CD4-positive, alpha-beta T cell treated with Interleukin-17A for 1 hour (primary cell): ENCODE results near the gene LRRC7.
"Not testable (repeated sequence)": the region's sequence is repeated elsewhere in the genome, so short reads cannot be mapped to it uniquely, and the experiment has no call there.

Experiments
- DNase-seq: peaks from one replicate; pipeline ENCODE4 v3.0.0-alpha.2; 2020

LRRC7 gene

GRCh38 chr1:70045581-70045980 is 477.9 kb downstream of the LRRC7 start:
- not testable (repeated sequence) for DNase-seq

DNA sequence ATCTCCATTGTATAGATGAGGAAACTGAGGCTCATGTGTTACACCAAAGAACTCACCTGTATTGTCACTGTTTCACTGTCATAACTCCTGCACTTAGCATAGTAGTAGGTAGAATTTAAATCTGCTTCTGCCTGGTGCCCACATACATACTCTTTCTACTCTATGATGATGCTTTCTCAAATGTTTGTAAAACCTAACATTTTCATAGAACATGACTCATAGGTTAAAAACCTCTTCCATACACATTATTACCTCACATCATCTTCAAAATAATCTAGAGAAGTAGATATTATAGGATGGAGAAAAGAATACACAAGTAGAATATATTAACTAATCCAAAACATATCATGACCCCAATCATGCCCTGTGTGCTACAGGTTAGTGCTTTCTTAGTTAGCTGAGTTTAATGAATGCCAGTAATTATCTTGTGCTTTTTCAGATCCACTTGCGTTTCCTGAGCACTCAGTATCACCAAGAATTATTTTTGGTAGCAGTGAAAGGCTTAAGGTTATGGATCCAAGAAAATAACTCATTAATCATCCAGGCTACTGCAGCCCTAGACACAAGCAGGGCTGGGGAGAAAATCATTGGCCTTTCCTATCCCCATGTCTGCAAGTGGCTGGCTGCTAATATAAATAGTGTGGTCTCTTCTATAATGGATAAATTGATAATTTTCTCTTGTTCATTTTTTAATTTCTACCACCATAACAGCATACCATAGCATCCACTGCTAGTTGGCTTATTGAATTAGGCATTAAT is 480.8 kb downstream of the LRRC7 start:
- no peak for DNase-seq

DNA sequence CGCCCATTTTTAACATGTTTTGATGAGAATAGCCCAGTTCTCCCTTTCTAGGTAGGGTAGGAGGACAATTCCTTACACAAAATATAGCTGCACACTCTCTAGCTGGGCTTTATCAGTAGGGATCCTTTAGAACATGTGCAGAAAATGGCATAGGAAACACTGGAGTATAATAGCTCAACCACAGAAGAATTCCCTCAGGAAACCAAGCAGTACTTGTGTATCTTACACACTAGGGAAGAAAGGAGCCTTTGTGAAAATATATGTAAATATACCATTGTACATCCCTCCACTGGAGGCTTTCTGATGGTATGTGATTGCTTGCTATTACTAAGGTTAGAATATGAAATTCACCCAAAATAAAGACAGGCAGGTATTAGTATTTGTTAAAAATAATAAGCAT is 484.2 kb downstream of the LRRC7 start:
- no peak for DNase-seq

GRCh38 chr1:70057500-70057899 is 489.8 kb downstream of the LRRC7 start:
- no peak for DNase-seq

DNA sequence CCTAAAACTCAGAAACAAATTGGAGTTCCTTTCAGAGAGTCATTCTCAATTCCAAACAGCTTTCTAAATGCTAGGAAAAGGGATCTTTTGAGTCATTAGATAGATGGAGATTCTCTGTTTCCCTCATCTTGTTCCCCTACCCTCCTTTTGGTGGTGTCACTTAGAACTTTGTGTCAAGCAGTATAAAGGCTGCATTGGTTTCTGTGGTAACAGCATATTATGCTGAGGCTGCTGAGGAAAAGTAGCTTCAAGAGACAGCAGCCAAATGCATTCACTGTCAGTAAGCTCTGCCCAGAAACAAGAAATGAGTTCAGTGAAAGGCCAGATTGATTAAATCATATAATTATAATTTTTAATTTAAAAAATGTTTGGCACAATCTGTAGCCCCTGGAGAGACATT is 493.5 kb downstream of the LRRC7 start:
- DNase-seq, result no peak

- DNase-seq, result no peak
Observed at GRCh38 chr1:70063861-70064260, 496.1 kb downstream of the LRRC7 start.

- DNase-seq, result no peak
Observed at GRCh38 chr1:70066711-70067110, 499.0 kb downstream of the LRRC7 start.

- DNase-seq, result no peak
Observed at GRCh38 chr1:70071601-70072000, 503.9 kb downstream of the LRRC7 start.

- no peak for DNase-seq
Observed at GRCh38 chr1:70072231-70072751, 504.6 kb downstream of the LRRC7 start.

- no peak for DNase-seq
Observed at GRCh38 chr1:70075761-70076160, 508.0 kb downstream of the LRRC7 start.

GRCh38 chr1:70077066-70077465 is 509.3 kb downstream of the LRRC7 start:
- DNase-seq, result no peak

DNA sequence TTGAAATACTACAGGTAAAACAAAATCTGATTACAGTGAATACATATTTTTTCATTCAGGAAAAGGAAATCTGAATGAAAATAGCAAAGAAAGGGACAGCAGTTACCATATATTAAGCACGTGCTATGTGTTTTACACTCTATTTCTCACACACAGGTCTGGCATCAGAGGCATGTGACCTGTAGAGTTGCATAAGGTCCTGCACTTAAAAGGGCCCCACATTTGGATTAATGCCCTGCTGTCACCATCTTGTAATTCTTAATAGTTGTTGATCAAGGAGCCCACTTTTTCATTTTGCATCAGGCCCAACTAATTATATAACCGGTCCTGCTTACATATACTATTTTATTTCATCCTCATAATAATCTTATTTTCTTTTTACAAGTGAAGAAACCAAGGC is 511.8 kb downstream of the LRRC7 start:
- DNase-seq, result no peak

- no peak for DNase-seq
Observed at GRCh38 chr1:70083519-70083918, 515.8 kb downstream of the LRRC7 start.

DNA sequence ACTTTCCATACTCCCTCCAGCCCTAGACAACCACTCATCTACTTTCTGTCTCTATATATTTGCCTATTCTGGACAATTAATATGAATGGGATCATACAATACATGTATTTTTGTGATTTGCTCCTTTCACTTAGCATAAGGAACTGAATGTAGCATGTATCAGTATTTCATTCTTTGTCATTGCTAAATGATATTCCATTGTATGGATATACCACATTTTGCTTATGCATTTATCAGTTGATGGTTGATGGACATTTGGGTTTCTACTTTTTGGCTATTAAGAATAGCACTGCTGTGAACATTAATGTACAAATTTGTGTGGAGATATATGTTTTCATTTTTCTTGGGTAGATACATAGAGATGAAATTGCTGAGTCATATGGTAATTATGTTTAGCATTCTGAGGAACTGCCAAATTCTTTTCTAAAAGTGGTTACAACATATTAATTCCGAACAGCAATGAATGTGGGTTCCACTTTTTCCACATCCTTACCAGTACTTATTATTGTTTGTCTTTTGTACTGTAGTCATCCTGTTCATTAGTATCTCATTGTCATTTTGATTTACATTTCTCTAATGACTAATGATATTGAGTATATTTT is 516.7 kb downstream of the LRRC7 start:
- no peak for DNase-seq

GRCh38 chr1:70085521-70085920 is 517.8 kb downstream of the LRRC7 start:
- no peak for DNase-seq

- no peak for DNase-seq
Observed at GRCh38 chr1:70086897-70087296, 519.2 kb downstream of the LRRC7 start.

- DNase-seq, result no peak
Observed at GRCh38 chr1:70090141-70090540, 522.4 kb downstream of the LRRC7 start.

GRCh38 chr1:70090875-70091274 is 523.2 kb downstream of the LRRC7 start:
- no peak for DNase-seq

DNA sequence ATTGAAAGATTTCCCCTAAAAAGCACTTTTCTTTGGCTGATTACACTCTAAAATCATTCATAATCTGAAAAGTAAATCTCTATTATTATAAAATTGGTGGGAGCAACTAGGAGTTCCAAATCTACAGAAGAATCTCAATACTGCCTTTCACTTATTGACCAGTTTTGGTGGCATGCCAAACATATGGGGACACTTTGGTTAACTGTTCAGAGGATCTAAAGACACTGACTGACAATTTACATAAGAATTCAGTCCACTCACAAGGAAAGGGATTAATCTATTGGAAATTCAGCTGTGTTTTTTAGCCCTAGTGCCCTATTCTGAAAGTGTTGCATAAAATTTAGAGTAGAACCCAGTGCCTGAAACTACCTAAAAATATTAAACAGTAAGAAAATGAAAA is 524.1 kb downstream of the LRRC7 start:
- no peak for DNase-seq

GRCh38 chr1:70092526-70092925 is 524.8 kb downstream of the LRRC7 start:
- no peak for DNase-seq

GRCh38 chr1:70093250-70093975 is 525.7 kb downstream of the LRRC7 start:
- DNase-seq, result no peak

- no peak for DNase-seq
Observed at GRCh38 chr1:70101231-70101630, 533.5 kb downstream of the LRRC7 start.

DNA sequence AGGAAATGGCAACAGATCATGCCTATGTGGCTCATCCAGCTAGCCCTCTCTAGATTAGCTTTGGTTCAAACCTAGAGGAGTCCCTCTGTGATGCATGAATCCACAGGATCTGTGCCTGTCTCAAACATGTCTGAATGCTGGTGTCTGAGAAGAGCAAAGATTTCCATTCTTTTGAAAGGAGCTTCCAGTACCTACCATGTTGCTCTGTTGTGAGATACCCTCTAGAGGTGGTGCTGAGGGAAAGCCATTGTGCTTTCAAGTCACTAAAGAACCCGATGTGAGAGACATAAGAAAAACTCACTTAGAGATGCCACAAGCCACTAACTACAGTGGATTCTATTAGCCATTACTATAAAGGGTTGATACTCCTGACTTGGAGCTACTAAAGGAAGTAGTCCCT is 534.1 kb downstream of the LRRC7 start:
- DNase-seq, result no peak

- DNase-seq, result no peak
Observed at GRCh38 chr1:70103770-70104169, 536.0 kb downstream of the LRRC7 start.
